DMS79 (cell line): ENCODE results near the gene RABGAP1L.
"Not testable (repeated sequence)": the region's sequence is repeated elsewhere in the genome, so short reads cannot be mapped to it uniquely, and the experiment has no call there.

ENCODE experiments used
- DNase-seq: peaks from one replicate; lab custom pipeline; 2025; lab: John Stamatoyannopoulos, UW

RABGAP1L gene

GRCh38 chr1:174710868-174711845, 551.8 kb downstream of the RABGAP1L start:
- DNase-seq: no peak

GRCh38 chr1:174711848-174712247, 552.5 kb downstream of the RABGAP1L start:
- DNase-seq: not testable (repeated sequence)

DNA sequence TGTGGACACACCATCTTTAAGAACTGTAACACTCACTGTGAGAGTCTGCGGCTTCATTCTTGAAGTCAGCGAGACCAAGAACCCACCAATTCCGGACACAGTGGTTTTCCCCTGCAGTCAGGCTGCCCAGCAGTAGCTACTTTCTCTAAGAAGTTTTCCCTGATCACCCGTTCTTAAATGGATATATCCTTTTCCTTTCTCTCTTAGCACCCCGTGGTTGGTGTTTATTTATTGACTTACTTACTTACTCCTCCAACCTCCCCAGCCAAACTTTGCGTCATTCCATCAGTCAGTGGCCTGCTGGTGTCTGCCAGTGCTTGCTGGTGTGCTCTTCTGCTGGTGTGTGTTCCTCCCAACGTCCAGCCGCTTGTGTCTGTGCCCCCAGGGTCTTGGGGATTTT, 553.2 kb downstream of the RABGAP1L start:
- no peak for DNase-seq

- no peak for DNase-seq
Measured at GRCh38 chr1:174713796-174714195, 554.5 kb downstream of the RABGAP1L start.

GRCh38 chr1:174719194-174719593, 559.9 kb downstream of the RABGAP1L start:
- DNase-seq: no peak

- DNase-seq: no peak
Measured at GRCh38 chr1:174720618-174721017, 561.3 kb downstream of the RABGAP1L start.

DNA sequence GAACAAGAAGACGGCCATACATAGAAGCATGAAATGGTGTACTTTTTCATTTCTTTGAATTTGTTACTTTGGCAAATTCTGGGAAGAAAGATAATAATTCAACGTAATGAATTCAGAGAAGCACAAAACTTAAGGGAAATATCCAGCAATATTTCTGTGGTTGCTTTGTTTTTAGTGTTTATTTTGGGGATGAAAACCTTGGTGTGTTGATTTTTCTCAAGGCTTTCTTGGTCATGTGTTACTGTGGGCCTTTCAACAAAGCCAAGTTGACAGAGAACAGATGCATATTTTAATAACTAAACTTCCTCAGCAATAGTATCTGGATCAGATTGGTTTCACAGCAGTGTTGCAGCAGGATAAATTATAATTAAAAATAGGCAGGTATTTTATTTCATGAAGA, 561.9 kb downstream of the RABGAP1L start:
- DNase-seq: no peak

DNA sequence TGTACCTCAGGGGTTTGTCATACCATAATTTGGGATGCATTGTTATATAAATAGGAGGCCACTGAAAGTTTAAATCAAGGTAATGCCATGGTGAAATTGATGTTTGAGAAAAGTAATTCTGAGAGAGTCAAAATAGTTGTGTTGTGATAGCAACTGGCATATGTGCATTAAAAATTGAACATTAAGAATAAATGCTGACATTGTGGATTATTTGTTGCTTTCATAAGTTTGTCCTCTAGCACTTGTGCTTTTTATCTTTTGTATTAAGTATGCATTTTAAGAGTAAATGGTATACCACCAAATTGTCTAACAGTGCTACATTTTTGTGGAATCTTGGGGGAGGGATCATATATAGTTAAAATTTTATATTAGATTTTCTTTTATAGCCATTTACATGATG, 564.5 kb downstream of the RABGAP1L start:
- DNase-seq: no peak

- DNase-seq: no peak
Measured at GRCh38 chr1:174724219-174724618, 564.9 kb downstream of the RABGAP1L start.

DNA sequence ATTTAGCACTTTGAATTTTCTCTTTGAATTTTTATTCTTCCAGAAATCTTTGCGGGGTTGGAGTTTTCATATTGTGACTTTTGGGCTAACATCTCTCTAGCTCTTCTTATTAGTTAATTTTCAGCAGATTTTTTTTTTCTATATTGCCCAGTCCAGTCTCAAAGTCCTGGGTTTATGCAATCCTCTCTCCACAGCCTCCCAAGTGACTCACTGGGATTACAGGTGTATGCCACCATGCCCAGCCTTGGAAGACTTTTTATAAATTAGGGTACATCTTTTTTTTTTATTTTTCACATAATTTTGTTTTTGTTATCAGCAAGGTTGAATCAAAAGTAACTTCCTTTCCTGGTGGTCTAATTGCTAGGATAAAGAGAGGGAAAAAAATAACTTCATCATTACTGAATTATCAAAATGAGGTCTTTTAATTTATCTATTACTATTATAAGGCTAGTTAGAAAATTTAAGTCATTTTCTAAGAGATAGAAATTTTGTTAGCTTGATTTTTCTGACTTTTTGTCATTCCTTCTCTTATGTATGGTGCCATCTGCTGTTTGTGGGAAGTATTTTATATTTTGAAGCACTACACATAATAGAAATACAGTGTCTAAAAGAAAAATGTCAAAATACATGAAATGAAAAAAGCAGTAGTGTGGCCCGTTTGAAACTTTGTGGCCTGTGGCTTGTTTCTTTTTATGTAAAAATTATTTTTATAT, 567.0 kb downstream of the RABGAP1L start:
- no peak for DNase-seq

GRCh38 chr1:174726880-174727585, 567.7 kb downstream of the RABGAP1L start:
- DNase-seq: no peak

GRCh38 chr1:174734270-174734669, 575.0 kb downstream of the RABGAP1L start:
- DNase-seq: no peak

DNA sequence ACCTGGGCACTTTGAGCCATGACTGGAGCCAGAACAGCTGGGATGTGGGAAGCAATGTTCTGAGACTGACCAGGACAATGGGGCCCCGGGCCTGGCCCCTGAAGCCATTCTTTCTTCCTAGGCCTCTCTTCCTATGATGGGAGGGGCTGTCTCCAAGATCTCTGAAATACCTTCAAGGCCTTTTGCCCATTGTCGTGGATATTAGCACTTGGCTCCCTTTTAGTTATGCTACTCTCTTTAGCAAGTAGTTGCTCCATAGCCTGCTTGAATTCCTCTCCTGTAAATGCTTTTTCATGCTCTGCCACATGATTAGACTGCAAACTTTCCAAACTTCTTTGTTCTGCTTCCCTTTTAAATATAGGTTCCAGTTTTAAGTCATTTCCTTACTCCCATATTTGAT, 577.5 kb downstream of the RABGAP1L start:
- DNase-seq: no peak

- DNase-seq: no peak
Measured at GRCh38 chr1:174740249-174740968, 581.1 kb downstream of the RABGAP1L start.

DNA sequence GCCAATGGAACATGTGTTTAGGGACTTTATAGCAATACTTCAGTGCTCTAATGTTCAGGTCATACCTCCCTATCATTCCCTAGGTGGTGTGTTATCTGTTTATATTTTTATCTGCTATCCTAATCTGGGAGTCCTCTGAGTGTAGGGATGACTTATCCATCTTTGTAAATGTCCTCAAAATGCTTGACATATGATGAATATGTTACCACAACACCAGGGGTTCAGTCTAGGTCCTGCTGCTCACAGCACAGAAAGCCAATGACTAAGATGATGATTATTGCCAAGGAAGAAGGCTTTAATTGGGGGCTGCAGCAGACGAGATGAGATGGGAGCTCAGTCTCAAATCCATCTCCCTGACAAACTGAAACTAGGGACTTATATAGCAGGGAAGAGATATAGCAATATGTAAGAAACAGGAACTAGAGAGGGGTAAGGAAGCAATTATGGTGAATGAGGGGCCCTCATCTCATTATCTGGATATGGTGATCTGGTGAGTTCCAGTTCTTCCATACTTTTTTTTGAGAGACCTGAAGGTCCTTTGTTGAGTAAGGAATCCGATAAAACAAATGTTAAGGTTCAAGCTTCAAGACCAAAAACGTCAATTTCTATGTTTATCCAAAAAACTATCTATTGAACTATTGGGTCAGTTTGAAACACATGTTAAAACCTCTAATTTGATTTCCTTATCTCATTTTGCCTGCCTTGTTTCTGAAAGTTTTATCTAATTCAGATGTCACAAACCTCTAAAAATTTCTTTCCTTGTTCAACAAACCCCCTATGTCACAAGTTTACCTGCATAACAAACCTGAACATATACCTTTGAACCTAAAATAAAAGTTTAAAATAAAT, 583.7 kb downstream of the RABGAP1L start:
- DNase-seq: no peak

DNA sequence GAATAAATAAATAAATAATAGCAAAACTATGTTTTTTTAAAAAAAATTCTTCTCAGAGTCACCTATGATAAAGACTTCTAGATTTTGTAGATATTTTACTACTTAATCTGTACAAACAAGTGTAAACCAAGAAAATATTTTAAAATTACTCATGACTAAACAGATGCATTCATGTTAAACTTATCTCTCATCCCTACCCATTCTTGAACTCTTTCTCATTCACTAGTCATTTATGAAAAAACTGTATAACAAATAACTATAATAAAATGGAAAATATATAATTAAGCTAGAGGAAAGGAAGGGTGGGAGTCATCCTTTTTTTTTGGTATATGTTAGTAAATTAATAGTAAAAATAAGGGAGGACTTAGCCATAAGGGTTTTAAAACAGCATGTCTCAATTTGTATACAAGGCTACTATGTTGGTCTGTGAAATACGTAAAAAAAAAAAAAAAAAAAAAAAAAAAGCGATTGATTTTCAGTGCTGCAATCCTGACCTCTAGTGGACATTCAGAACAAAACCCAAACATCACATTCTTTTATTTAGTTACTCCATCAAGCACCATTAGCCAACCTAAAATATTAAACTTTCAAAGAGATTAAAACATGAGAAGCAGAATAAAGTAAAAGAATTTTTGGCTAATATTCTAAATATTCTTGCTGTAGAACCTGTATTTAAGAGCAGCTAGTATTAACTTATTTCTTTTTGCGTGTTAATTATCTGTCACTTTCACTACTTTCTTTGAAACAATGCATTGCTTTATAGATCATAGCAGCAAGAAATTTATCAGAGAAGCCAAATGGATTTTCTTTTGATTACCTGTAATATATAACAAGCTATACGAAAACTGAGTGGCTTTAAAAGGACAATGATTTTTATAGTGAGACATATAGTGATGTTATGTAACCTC, 584.6 kb downstream of the RABGAP1L start:
- no peak for DNase-seq

DNA sequence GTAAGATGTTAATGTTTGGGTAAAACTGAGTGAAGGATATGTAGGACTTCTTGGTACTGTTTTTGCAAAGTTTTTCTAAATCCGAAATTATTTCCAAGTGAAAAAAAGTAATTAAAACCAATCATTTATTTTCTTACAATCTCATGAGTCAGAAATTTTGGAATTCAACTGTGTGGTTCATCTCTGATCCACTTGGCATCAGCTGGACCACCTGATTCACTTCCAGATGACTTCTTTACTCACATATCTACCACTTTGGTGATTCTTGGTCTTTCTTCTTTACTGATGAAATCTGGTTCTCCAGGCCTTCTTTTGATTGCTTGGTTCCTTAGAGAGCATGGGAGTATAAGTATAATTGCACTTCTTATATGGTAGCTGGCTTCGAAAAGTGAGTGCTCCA, 585.6 kb downstream of the RABGAP1L start:
- no peak for DNase-seq

DNA sequence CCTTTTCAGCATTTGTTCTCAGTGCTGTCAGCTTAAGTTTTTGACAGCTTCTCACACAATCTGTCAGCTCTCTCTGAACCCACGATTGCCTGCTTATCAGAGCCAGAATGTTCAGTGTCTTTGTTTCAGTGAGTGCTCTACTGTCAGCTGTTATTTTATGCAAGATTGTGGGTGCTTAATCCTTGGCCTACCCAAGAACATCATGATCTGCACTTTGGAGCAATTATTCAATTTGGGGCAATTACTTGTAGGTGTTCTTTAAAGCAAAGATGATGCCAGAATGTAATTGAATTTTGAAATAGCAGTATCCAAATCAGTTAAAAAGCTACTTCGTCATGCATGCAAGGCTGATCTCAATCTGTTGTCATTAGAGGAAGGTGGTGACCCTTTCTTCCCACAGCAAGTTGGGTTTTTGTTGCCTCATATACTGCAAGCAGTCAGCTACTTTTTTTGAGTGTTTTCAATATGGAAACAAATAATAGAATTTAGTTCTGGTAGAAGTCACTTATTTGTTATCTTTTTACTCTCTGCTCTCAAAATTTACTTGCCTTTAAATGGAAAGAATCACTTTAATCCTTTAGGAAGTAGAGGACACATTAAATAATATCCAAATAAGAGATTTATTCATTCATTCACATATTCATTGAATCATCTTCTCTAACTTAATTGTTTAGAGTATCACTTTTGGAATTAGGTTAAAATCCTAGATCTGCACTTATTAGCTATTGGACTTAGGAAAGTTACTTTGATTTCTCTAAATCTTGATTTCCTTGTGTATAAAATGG, 586.9 kb downstream of the RABGAP1L start:
- no peak for DNase-seq

- no peak for DNase-seq
Measured at GRCh38 chr1:174747613-174748012, 588.3 kb downstream of the RABGAP1L start.
